ENCODE data around the gene ITPR1. TPM values are rescaled to one million over a fixed set of nuclear protein-coding genes. Genes with fewer than 3 reads are reported as not detected.

The ITPR1 gene
- total RNA-seq, 2 donors from 2014 or later, result 136 to 147 TPM

- intact Hi-C loops (cut with DNase I), result loop anchor here (2.0 to 10.0 kb wide), 2 partner anchors 267 to 309 kb away; no protein-coding TSS in a partner anchor
- no peak for DNase-seq (ENCODE audit: low spot score)
Observed at GRCh38 chr3:4717363-4717740, 224.2 kb downstream of the ITPR1 start.

- intact Hi-C loops (cut with DNase I), result loop anchor here in 1 of 2 donors (10.0 kb wide), 1 partner anchor 267 kb away; no protein-coding TSS in a partner anchor
Observed at GRCh38 chr3:4718179-4718736, 225.1 kb downstream of the ITPR1 start.

GRCh38 chr3:4719046-4719501, 225.9 kb downstream of the ITPR1 start:
- no peak for DNase-seq (ENCODE audit: low spot score)
- intact Hi-C loops (cut with DNase I), result loop anchor here in 1 of 2 donors (10.0 kb wide), 1 partner anchor 266 kb away; no protein-coding TSS in a partner anchor

More at GRCh38 chr3:4718179-4718736, 225.1 kb downstream of the ITPR1 start:
- DNase-seq (ENCODE audit: low spot score), result no peak

- intact Hi-C loops (cut with DNase I), result loop anchor here in 1 of 2 donors (5.0 kb wide), 1 partner anchor 262 kb away; no protein-coding TSS in a partner anchor
Observed at GRCh38 chr3:4720316-4721075, 227.3 kb downstream of the ITPR1 start.

GRCh38 chr3:4721511-4721911, 228.4 kb downstream of the ITPR1 start:
- DNase-seq (ENCODE audit: low spot score), result no peak
- intact Hi-C loops (cut with DNase I), result loop anchor here in 1 of 2 donors (5.0 kb wide), 1 partner anchor 261 kb away; no protein-coding TSS in a partner anchor

More at GRCh38 chr3:4720316-4721075, 227.3 kb downstream of the ITPR1 start:
- no peak for DNase-seq (ENCODE audit: low spot score)

GRCh38 chr3:4722103-4722502, 229.0 kb downstream of the ITPR1 start:
- DNase-seq (ENCODE audit: low spot score), result no peak
- intact Hi-C loops (cut with DNase I), result loop anchor here in 1 of 2 donors (5.0 kb wide), 1 partner anchor 260 kb away; no protein-coding TSS in a partner anchor

GRCh38 chr3:4724051-4724629, 231.0 kb downstream of the ITPR1 start:
- no peak for DNase-seq (ENCODE audit: low spot score)
- intact Hi-C loops (cut with DNase I), result loop anchor here in 1 of 2 donors (5.0 kb wide), 1 partner anchor 258 kb away; no protein-coding TSS in a partner anchor

GRCh38 chr3:4726549-4726948, 233.4 kb downstream of the ITPR1 start:
- intact Hi-C loops (cut with DNase I), result no loop called here
- DNase-seq (ENCODE audit: low spot score), result no peak

- intact Hi-C loops (cut with DNase I), result no loop called here
- DNase-seq (ENCODE audit: low spot score), result no peak
Observed at GRCh38 chr3:4729061-4729973, 236.2 kb downstream of the ITPR1 start.

GRCh38 chr3:4730719-4731118, 237.6 kb downstream of the ITPR1 start:
- intact Hi-C loops (cut with DNase I), result no loop called here
- no peak for DNase-seq (ENCODE audit: low spot score)

- DNase-seq (ENCODE audit: low spot score), result no peak
- intact Hi-C loops (cut with DNase I), result no loop called here
Observed at GRCh38 chr3:4731543-4732111, 238.5 kb downstream of the ITPR1 start.

GRCh38 chr3:4732925-4733324, 239.8 kb downstream of the ITPR1 start:
- intact Hi-C loops (cut with DNase I), result no loop called here
- DNase-seq (ENCODE audit: low spot score), result no peak

GRCh38 chr3:4734454-4734853, 241.3 kb downstream of the ITPR1 start:
- no peak for DNase-seq (ENCODE audit: low spot score)
- intact Hi-C loops (cut with DNase I), result no loop called here

GRCh38 chr3:4735243-4735642, 242.1 kb downstream of the ITPR1 start:
- intact Hi-C loops (cut with DNase I), result no loop called here
- DNase-seq (ENCODE audit: low spot score), result no peak

- DNase-seq (ENCODE audit: low spot score), result no peak
- intact Hi-C loops (cut with DNase I), result no loop called here
Observed at GRCh38 chr3:4736284-4736861, 243.2 kb downstream of the ITPR1 start.

- intact Hi-C loops (cut with DNase I), result no loop called here
- DNase-seq (ENCODE audit: low spot score), result no peak
Observed at GRCh38 chr3:4738737-4739274, 245.7 kb downstream of the ITPR1 start.

GRCh38 chr3:4739289-4740236, 246.4 kb downstream of the ITPR1 start:
- intact Hi-C loops (cut with DNase I), result no loop called here
- DNase-seq (ENCODE audit: low spot score), result no peak
